CD1c-positive myeloid dendritic cell (primary cell): ENCODE measurements around the gene KDR.

Experiments
- DNase-seq: peaks from one replicate; pipeline ENCODE4 v3.0.0-alpha.2; 2016; ENCODE audit errors: extremely low spot score

Gene KDR

DNA sequence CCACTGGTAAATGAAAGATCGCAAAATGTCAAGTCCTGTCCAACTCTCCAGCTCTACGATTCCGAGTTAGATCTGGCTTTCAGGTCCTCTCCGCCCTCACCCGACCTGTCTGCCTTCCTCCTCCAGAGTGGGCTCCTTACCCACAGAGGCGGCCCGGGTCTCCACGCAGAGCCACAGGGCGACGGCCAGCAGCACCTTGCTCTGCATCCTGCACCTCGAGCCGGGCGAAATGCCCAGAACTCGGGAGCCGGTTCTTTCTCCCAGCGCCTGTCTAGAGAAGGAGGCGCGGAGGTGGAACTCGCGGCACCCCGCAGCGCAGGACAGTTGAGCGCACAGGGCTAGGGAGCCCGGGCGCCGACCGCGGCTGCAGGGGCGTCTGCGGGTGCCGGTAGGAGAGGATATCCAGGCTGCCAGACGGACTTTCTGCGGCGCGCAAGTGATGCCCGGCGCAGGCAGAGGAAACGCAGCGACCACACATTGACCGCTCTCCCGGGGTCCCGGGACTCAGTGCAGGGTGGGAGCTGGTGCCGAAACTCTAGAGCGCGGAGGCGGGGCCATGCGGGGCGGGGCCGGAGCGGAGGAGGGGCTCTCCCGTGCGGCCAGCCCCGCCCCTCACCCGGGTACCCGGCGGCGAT lies at the start of gene KDR:
Gene KDR (minus strand): TSS at position 509 of the 635 bp plus-strand sequence. CDS start 302 bp downstream, at position 207.
- DNase-seq, result no peak

DNA sequence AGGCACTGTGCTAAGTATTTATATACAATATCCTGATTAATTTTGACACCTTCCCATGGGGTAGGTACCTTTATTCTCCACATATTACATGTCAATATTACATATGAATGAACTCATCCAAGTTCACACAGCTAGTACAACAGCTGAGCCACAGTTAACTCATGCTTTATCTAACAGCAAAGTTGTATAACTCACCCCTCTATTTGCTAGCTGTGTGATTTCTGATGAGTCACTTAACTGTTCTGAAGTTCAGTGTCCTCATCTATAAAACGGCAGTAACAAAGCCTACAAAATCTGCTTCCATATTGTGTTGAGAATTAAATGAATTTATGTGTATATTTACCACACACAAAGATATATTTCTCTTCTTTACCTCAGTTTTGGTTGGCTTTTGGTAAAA lies 48.2 kb upstream of the KDR start:
- DNase-seq, result no peak

DNA sequence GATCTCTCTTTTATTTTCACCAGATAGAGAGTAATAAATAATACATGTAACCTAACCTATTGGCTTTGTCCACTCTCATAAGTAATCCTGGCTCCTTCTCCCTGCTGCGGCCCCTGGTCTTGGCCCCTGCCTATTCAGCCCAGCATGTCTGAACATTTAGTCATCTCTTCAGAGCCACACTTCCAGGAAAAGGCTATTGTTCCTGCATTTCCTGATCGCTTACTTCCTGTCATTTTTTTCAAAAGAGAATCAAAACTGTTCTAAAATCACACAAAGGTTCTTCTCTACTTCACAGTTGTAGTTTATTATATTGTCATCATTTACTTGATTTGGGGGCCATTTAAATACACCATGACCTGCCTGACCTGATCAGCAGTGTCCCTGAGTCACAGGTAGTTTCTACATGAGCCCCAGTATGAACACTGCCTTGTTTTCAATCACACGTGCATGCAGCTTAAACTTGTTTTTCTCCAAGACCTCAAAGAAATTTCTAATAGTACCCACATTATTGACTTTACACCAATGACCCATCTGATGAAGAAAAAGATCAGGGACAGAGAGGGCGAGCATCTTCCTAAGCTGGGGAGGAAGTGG lies 47.4 kb upstream of the KDR start:
- DNase-seq, result no peak

DNA sequence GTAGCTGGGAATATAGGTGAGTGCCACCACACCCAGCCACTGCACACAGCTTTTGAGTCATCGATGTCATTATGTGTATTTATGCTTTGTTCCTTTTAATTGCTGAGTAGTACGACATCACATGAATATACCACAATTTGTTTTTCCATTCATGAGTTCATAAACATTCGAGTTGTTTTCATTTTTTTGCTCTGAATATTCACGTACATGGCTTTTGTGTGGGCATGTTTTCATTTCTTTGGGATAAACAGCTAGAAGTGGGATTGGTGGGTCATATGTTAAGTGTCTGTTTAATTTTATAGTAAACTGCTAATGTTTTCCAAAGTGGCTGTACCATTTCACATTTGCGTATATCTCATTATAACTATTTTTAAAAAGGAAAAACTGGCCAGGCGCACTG lies 45.1 kb upstream of the KDR start:
- DNase-seq, result no peak

DNA sequence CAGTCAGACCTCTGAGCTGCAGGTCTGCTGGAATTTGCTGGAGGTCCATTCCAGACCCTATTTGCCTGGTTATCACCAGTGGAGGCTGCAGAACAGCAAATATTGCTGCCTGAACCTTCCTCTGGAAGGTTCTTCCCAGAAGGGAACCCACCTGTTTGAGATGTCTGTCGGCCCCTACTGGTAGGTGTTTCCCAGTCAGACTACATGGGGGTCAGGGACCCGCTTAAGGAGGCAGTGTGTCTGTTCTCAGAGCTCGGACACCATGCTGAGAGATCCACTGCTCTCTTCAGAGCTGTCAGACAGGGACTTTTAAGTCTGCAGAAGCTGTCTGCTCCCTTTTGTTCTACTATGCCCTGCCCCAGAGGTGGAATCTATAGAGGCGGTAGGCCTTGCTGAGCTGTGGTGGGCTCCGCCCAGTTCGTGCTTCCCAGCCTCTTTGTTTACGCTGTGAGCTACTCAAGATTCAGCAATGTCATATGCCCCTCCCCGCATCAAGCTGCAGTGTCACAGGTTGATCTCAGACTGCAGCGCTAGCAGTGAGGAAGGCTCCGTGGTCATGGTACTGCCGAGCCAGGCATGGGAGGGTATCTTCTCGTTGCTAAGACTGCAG lies 44.1 kb upstream of the KDR start:
- DNase-seq, result no peak

DNA sequence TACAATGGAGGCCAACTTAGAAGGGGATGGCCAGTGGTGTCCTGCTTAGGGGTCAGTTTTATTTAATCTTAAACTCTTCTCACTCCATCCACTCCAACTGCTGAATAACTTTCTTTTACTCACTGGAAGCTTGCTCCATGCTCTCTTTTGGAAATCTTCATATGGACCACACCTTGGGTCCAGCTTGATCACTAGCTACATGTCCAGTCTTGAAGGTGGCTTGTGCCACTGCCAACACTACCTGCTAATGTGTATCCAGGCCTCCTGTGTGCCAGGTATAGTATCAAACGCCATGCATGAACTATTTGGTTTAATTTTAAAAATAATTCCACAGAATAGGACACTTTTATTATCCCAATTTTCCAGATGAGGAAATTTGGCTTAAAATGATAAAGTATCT lies 37.0 kb upstream of the KDR start:
- no peak for DNase-seq

DNA sequence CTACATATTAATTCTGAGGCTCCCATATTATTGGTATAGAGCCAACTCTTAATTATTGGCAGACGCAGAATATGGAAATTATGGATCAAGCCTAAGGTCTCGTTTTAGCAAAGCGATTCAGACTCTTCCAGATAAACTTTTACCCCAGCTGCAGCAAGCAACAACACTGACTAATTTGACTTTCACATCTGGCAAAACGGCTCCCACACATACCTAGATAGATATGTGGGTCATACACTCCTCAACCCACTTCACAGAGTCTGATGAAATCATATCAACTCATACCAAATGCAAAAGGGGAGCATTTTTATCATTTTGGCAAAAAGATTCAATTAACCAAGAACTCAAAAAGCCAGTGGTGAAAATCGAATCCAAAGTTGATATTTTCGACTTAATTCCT lies 36.3 kb upstream of the KDR start:
- DNase-seq, result no peak

DNA sequence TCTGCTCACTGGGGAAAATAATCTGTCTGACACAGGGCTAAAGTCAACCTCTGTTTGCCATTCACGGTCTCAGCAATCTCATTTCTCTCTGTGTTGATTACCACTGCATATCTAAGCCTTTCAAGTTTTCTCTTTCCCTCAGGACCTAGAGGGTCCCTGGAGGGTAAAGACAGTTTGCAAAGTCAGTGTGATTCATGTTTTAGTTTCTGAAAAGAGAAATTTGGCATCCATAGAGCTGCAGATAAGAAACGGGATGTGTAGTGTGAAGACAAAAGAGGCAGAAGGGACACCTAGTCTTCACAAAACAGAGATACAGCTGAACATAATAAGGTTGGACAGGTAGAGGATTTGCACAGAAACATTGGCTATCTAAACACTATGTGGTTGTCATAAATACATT lies 34.5 kb upstream of the KDR start:
- no peak for DNase-seq

DNA sequence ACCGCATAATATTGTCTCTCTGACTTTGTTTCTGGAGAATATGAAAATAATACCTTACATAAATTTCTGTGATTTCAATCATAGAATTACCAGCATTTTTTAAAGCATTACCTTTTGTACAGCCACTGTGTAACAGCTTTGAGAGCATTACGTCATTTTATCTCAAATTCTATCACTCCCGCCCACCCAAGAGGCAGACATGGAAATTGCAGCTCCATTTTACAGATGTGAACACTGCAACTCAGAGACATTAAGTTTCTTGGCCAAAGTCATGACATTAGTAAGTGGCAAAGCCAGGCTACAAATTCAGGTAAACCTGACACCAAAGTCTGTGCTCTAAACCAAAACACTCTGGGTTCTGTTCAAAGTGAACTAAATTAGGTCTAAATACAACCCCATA lies 33.6 kb upstream of the KDR start:
- no peak for DNase-seq

DNA sequence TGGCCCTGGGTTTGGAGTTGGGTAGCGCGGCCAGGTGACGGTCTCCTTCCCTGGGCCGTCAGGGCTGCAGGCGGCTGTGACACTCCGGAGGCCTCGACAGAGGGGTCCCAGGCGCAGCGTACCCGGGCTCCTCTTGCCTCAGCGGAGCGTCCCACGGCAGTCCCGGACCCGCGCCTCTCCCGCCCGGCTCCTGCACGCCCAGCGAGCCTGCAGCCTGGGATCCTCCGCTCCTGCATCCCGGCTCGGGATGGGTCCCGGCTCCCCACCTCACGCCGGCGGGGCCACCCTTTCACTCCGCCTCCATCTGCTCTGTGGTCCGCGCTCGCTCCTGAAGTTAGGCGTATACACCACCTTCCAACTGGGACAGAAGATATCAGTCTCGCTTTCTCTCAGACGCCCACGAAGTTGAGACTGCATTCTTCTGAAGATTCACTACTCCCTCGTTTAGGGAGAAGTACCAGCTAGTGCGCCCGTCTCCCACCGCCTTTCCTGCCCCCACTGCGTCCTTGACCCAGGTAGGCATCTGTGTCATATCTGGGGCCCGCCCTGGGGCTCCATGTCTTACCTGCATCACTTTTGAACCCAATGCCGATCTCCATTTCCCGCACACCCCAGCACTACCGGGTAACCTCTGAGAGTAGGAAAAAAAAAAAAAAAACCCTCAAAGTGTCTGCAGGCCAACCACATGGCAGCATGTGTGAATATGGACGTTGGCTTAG lies 32.3 kb upstream of the KDR start:
- no peak for DNase-seq

DNA sequence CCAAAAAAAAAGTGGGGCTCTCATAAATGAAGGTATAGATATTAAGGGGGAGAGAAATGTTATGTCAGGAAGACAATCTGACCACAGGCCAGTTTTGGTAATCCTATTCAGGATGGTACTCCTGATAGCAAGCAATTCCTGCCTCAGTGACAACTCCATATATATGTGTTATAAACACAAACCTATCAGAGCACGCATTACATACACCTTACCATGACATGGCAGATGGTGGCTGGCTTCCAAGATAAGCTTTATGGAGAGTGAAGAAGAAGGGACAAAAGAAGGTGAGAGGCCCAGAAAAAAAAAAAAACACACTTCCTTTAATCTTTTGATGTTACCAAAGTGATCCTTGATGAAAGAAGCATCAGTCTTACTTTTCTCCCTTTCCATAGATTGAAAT lies 29.5 kb upstream of the KDR start:
- DNase-seq, result no peak

DNA sequence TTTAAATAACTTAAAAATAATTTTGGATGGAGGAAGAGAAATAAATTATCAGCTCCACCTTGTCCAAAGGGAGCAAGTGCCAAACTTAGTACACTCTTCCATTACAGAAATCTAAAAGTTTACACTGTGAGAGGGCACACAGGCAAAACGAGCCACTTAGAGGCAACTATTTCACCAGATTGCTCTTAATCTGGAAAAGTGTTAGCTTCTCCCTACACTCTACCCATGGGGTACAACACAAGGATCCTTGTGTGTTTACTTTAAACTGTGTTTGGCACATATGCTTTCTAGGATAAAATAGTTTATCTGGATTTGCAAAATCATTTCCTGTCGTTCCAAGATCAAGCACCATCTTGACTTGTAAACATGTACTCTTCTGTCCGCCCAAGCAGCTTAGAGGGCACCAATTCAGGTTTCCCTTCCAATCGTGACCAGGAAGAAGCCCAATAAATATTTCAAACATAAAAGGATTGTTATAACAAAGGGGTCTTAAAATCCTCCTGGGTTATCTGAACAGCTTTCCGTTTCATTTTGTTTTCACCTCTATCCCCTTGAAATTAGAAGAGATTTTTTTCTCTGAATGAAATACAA lies 29.0 kb upstream of the KDR start:
- no peak for DNase-seq

DNA sequence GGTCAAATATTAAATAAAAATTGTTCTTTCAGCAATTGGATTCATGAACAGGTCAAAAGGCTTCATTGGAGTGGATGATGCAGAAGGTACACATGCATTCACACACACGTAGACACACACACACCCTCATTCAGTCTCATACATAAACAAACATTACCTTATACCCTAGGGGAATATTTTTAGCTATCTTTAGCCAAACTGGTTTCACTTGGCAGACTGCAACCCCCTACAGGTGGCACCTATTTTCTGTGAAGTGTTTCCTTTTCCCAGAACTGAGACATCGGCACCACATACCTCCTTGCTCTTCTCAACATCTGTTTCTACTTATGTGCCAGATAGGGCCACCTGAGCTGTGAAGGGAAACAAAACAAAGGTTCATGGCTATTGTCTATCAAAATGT lies 18.5 kb upstream of the KDR start:
- no peak for DNase-seq

DNA sequence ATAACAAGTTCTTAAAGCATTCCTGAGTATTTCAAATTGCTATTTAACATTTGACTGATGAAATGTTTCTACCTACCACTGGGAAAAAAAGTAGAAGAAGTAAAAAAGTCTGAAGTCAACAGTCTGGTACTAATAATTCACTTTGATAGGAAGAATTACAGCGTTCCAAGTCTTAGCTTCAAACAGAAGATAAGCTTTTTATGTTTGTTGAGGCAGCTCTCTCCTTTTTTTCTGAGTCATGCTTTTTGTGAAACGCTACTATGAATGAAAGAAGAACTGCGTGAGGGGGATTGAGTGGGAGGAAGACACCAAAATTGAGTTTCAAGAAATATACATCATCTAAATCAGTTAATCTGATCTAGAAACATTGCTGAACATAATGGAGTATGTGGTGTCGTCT lies 13.0 kb upstream of the KDR start:
- DNase-seq, result no peak

DNA sequence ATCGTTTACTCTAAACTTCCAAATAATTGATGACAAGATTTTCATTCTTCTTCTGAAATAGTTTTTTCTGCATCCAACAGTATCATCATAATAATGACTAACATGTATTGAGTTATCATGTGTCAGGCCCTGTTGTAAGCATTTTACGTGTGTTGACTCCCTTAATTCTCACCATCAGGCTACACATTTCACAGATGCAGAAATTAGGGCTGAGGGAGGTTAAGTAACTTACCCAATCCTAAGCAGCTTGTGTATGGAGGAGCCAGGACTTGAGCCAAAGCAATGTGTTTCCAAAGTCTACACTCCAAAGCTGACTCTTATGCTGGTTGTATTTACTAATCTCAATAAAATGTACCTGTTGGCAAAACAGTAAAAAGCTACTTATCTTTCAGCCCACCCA lies 11.2 kb upstream of the KDR start:
- no peak for DNase-seq

DNA sequence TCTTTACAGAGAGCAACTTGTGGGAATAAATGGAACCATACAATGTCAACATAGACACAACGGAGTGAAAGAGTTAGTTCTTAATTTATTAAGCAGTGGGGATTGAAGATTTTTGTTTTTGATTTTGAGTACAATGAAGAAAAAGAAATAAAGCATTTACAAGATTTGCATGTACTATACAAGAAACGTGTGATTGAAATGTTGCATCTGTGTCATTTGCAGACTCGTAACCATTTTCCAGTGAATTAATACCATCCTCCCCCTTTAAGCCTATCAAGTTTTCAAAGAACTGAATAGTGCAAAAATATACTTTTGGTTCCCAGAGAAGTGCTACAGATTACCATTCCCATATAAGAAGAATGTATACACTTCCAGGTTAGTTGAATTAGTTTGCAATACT lies 8.6 kb upstream of the KDR start:
- DNase-seq, result no peak

DNA sequence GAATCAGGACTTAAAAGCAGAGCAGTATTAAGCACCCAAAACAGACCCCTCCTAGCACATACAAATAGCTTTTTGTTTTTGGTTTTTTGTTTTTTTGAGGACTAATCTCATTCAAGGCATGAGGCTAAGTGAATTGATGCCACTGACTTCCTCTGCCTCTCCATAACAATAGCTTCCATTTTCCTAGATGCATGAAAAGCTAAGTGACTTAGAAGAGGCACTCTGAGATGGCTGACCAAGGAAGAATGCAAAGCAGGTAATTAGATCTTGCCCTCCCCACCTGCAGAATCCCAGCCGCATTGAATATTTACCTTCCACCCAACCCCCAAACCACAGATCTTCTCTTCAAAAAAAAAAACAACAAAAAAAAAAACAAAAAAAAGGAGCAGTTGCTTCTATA lies 7.4 kb upstream of the KDR start:
- no peak for DNase-seq

DNA sequence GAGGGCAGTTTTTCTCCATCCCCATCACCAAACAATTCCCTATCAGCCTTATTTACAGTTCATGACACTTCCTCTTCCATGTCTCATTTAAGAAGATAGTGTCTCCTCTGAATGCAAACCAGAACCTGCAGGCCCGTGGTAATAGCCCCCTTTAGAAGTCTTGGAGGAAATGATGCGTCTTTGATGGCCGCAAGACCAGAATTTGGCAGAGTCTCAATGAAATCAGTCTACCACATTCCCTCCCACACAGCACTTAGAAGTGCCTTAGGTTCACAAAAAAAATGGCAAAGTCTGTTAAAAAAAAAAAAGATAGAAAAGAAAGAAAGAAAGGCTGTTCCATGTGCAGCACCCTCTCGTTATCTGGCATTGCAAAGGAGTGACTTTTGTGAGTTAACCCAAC lies 2.1 kb upstream of the KDR start:
- DNase-seq, result no peak

DNA sequence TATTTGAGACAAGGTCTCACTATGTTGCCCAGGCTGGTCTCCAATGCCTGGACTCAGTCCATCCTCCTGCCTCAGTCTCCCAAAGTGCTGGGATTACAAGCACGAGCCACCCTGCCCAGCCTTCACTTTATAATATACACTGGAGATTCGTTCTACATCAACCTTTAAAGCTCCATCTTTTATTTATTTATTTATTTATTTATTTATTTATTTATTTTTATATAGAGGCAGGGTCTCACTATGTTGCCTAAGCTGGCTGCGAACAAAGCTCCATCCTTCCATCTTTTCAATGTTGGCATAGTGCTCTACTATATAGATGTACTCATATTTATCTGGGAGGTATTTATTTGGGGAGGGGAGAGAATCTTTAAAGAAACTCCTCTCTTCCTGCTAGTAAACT lies 1.7 kb upstream of the KDR start:
- DNase-seq, result no peak

DNA sequence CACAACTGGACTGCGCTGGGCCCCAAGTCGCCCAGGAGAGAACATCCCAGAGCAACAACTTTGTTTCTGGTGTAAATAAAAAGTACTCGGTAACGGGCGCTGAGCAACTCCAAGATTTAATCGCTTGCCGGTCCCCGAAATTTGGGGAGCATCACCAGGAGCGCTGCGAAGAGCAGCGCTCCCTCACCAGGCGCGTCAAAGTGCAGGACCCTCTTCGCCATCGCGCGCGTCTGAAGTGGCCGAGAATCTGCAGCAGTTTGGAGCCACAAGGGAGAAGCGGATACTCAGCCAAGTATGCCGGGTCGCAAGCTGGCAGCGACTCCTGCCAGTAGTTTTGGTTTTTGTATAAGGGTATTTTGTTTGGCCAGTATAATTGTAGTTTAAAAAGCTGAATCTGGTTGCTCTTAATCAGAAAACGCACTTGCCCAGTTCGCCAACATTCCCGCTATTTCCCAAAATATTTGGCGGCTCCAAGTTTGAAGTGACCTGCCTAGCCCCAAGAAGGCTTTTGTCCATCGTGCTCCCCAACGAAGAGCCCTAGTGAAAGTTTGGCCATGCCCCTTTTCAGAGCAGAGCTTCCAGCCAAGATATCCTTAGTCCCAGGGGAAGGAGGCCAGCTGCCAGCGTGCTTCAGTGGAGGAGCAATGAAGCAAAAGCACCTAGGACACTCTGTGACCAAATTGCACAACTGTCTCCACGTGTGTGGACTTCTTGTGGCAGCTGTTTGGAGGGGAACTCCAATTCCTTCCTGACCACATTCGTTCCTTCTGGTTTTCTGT lies 557 bp upstream of the KDR start:
- no peak for DNase-seq

DNA sequence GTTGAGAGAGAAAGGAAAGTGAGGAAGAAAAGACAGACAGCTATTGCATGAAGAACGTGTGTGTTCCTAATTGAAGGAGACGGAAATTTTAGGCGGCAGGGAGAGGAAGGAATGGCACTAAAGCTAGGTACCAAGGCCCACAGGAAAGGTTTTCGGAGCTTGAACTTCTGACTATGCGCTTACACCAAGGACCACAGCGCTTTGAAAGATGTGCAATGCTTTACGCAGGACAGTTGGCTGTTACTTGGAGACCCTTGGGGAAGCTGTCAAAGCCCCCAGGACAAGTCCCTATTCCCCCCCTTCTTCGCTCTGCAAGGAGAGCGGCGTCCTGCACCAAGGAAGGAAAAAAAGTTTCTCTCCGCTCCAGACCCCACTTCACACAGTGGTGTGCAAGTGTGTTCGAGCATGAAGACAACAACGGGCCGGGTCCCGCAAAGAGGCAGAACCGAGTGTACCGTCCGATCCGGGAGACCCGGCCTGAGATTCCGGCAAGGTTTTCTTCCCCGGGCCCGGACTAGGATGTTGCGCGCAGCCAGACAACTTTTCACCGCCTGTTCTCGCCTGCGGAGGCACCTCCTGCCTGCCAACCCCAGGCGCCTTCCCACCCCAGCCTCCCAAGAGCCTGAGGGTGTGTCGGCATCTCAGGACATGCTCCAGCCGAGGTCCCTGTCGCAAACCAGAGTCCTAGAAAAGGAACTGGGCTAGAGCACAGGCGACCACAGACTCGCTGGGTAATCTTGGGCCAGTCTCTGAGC lies 896 bp downstream of the KDR start:
- no peak for DNase-seq
